Epithelial cell of proximal tubule (primary cell): ENCODE measurements around the gene MRPL40. TPM values are rescaled to one million over a fixed set of nuclear protein-coding genes. Genes with fewer than 3 reads are reported as not detected.

ENCODE experiments used
- DNase-seq: peaks from one replicate; pipeline ENCODE4 v3.0.0-alpha.2; 2011; ENCODE audit warnings: low read depth
- H3K4me3 ChIP-seq: 2 replicates; pipeline ENCODE4 v1.5.1; 2011; ENCODE audit warnings: low read depth, mild to moderate bottlenecking, low read length
- CTCF ChIP-seq: conservative IDR thresholded peaks from 2 replicates; pipeline ENCODE4 v1.5.1; 2012; ENCODE audit warnings: low read depth, mild to moderate bottlenecking, low read length
- total RNA-seq: library from RNA; depleted of rRNA; stranded (reverse); fragments of >200 nt; gene quantifications from 2 replicates; pipeline ENCODE4 v1.2.3, GENCODE V29; 2015

MRPL40 gene
- total RNA-seq, 1 donor from 2014 or later, result 24.3 TPM

GRCh38 chr22:19398206-19398605 is 34.1 kb upstream of the MRPL40 start:
- H3K4me3 ChIP-seq, result no peak overlapping the region
- no peak for DNase-seq
- TF ChIP-seq CTCF, result no peak

- no peak for DNase-seq
- no peak overlapping the region for H3K4me3 ChIP-seq
- no peak for TF ChIP-seq CTCF
Observed at GRCh38 chr22:19398652-19399051, 33.7 kb upstream of the MRPL40 start.

GRCh38 chr22:19400881-19401280 is 31.5 kb upstream of the MRPL40 start:
- no peak overlapping the region for H3K4me3 ChIP-seq
- no peak for DNase-seq
- TF ChIP-seq CTCF, result no peak

GRCh38 chr22:19401483-19401882 is 30.9 kb upstream of the MRPL40 start:
- H3K4me3 ChIP-seq, result no peak overlapping the region
- no peak for TF ChIP-seq CTCF
- DNase-seq, result no peak

- no peak overlapping the region for H3K4me3 ChIP-seq
- TF ChIP-seq CTCF, result no peak
- no peak for DNase-seq
Observed at GRCh38 chr22:19402642-19403191, 29.6 kb upstream of the MRPL40 start.

- no peak overlapping the region for H3K4me3 ChIP-seq
- TF ChIP-seq CTCF, result no peak
- DNase-seq, result no peak
Observed at GRCh38 chr22:19404676-19405075, 27.7 kb upstream of the MRPL40 start.

- DNase-seq, result no peak
- no peak overlapping the region for H3K4me3 ChIP-seq
- TF ChIP-seq CTCF, result no peak
Observed at GRCh38 chr22:19405133-19405532, 27.2 kb upstream of the MRPL40 start.
